ENCODE measurements around the gene CRPPA. TPM values are rescaled to one million over a fixed set of nuclear protein-coding genes. Genes with fewer than 3 reads are reported as not detected.

The CRPPA gene
- total and polyA plus RNA-seq, 2 donors (not counting 3 experiments of a cell fraction or from before 2014, with no cell fraction given), result 0.58 to 3.5 TPM

DNA sequence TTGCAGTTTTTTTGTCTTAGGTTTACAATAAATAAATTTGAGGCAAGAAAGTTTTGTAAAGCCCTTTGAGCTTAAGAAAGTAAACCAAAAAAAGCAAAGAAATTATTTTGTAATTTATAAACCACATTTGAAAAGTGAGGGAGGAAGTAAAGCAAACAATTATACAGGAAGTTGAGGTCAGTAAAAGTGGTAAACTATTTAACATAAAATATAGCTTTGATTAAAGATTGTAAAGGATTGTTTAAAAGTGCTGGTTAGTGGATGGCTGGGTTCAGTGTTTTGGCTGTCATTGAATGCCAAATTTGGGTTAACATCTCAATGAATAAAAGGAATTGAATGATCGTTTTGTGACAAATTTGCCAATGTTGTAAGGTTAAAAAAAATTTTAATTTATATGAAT, 34.3 kb upstream of the CRPPA start:
- no TSS peak for BruUV-seq (replicated peaks)
- Histone ChIP-seq H3K27ac (ENCODE audit: insufficient read depth, low read depth, low read length) (no peak overlapping the region), H3K9ac (replicated peaks; ENCODE audit: extremely low read depth, insufficient read depth, low read length) (no peak overlapping the region), H3K9me3 (replicated peaks; ENCODE audit: control insufficient read depth, insufficient read depth, low read length) (no peaks in the 10 kb centered on the region), H3K79me2 (ENCODE audit: control insufficient read depth, insufficient read depth, low read length) (no peaks in the 10 kb centered on the region), H3K4me3 (replicated peaks in 1 of 3; ENCODE audit: insufficient read depth in 1 of 3, low read depth in 1 of 3, low read length in 3 of 3) (no peak overlapping the region), H3K9me1 (replicated peaks; ENCODE audit: control insufficient read depth, extremely low read depth, insufficient read depth, low read length) (no peaks in the 10 kb centered on the region), H3K36me3 (ENCODE audit: control insufficient read depth in 2 of 2, extremely low read depth in 1 of 2, insufficient read depth in 2 of 2, low read length in 2 of 2) (no peaks in the 10 kb centered on the region), H3K4me1 (ENCODE audit: control insufficient read depth, extremely low read depth, insufficient read depth, low read length) (no peaks in the 10 kb centered on the region), H2AFZ (ENCODE audit: low read depth, low read length) (no peak overlapping the region), H3K27me3 (ENCODE audit: control insufficient read depth in 2 of 2, insufficient read depth in 2 of 2, low read length in 2 of 2) (no peaks in the 10 kb centered on the region), H3K4me2 (ENCODE audit: insufficient read depth, low read length) (no peak overlapping the region), H4K20me1 (replicated peaks; ENCODE audit: control insufficient read depth, extremely low read depth, insufficient read depth, low read length) (no peaks in the 10 kb centered on the region)
- ChIA-PET POLR2A (no interaction called here), CTCF (interaction anchor here (1.8 kb wide), 1 partner anchor 9 kb away, joined by 6 read pairs; no protein-coding TSS in a partner anchor)
- dilution Hi-C loops (cut with MboI; ENCODE audit: extremely low pct_ligation_motif_present, low sequenced_read_pairs) (no loop called here), intact Hi-C loops (cut with micrococcal nuclease) (no loop called here)
- TF ChIP-seq CTCF (IDR thresholded peaks at IDR 0.05; ENCODE audit: extremely low read depth in 1 of 2, insufficient read depth in 1 of 2, low read depth in 1 of 2, low read length in 2 of 2), result no peak
- TF ChIP-seq FOS (IDR thresholded peaks at IDR 0.05; ENCODE audit: borderline replicate concordance, insufficient read depth, low read length), result no peak
- no peak for TF ChIP-seq GATA2 (IDR thresholded peaks at IDR 0.05; ENCODE audit: insufficient read depth, insufficient read length, low read depth, low read length)
- no peak for TF ChIP-seq POLR2AphosphoS5 (IDR thresholded peaks at IDR 0.05; ENCODE audit: insufficient read depth, low read depth, low read length)
- TF ChIP-seq JUN (IDR thresholded peaks at IDR 0.05; ENCODE audit: borderline replicate concordance, insufficient read depth, insufficient read length, low read depth), result no peak
- TF ChIP-seq MYC (IDR thresholded peaks at IDR 0.05; ENCODE audit: low read depth, low read length), result no peak
- TF ChIP-seq EZH2 (IDR thresholded peaks at IDR 0.05; ENCODE audit: borderline replicate concordance, low read depth, low read length, severe bottlenecking), result no peak
- TF ChIP-seq, protein P1, sequence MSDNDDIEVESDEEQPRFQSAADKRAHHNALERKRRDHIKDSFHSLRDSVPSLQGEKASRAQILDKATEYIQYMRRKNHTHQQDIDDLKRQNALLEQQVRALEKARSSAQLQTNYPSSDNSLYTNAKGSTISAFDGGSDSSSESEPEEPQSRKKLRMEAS (IDR thresholded peaks at IDR 0.05; ENCODE audit: insufficient read depth, insufficient read length), result no peak
- TF ChIP-seq POLR2A (IDR thresholded peaks at IDR 0.05; ENCODE audit: low read depth, low read length), result no peak
- FAIRE-seq (no peak), DNase-seq (ENCODE audit: low read depth, low spot score) (no peak)

All from endothelial cell of umbilical vein (primary cell).